Dendritic cell treated with granulocyte-macrophage colony-stimulating factor and Interleukin-4, amounts not matched to agents 40 ng/mL and 50 ng/mL, for 4 days (primary cell): ENCODE measurements around the gene GNAQ.
"Not testable (repeated sequence)": the region's sequence is repeated elsewhere in the genome, so short reads cannot be mapped to it uniquely, and the experiment has no call there.

Experiments used
- H3K27ac Mint-ChIP-seq: one replicate; pipeline ENCODE4 v1.8.0; 2022; ENCODE audit warnings: mild to moderate bottlenecking, mixed read lengths
- H3K27me3 Mint-ChIP-seq: one replicate; pipeline ENCODE4 v1.8.0; 2022; ENCODE audit warnings: mild to moderate bottlenecking, mixed read lengths
- H3K36me3 Mint-ChIP-seq: one replicate; pipeline ENCODE4 v1.8.0; 2022; ENCODE audit warnings: low read depth, mixed read lengths
- H3K4me1 Mint-ChIP-seq: one replicate; pipeline ENCODE4 v1.8.0; 2022; ENCODE audit warnings: low read depth, mixed read lengths
- H3K4me3 Mint-ChIP-seq: one replicate; pipeline ENCODE4 v1.8.0; 2022; ENCODE audit warnings: mild to moderate bottlenecking, moderate library complexity, mixed read lengths
- H3K9me3 Mint-ChIP-seq: one replicate; pipeline ENCODE4 v1.8.0; 2022; ENCODE audit warnings: mixed read lengths
- intact Hi-C: fragments of 100-400 bp; cut with micrococcal nuclease; formaldehyde crosslinking; loops from one replicate; pipeline ENCODE4 v1.15.0; 2022

The GNAQ gene

GRCh38 chr9:77864211-77864889 lies 167.3 kb downstream of the GNAQ start:
- Mint-ChIP-seq H3K4me1 (peaks cover 36% of the 10 kb centered on the region), H3K36me3 (peaks cover 58% of the 10 kb centered on the region), H3K27me3 (no peaks in the 10 kb centered on the region), H3K27ac (peak overlapping the region; percentile 47), H3K4me3 (no peak overlapping the region), H3K9me3 (peaks cover 12% of the 10 kb centered on the region)
- intact Hi-C loops: loop anchor here (5.0 kb wide), 2 partner anchors 168 to 258 kb away; partner anchors contain the start of gene GNAQ

GRCh38 chr9:77863638-77864037 lies 168.0 kb downstream of the GNAQ start:
- not testable (repeated sequence) for H3K27me3 Mint-ChIP-seq, H3K4me3 Mint-ChIP-seq
- intact Hi-C loops: loop anchor here (5.0 kb wide), 2 partner anchors 169 to 259 kb away; partner anchors contain the start of gene GNAQ
- Mint-ChIP-seq H3K4me1 (peaks cover 38% of the 10 kb centered on the region), H3K27ac (peak overlapping the region; percentile 47), H3K36me3 (peaks cover 61% of the 10 kb centered on the region), H3K9me3 (peaks cover 12% of the 10 kb centered on the region)

- intact Hi-C loops: loop anchor here (5.0 kb wide), 2 partner anchors 171 to 261 kb away; partner anchors contain the start of gene GNAQ
- Mint-ChIP-seq H3K9me3 (peaks cover 12% of the 10 kb centered on the region), H3K4me1 (peaks cover 48% of the 10 kb centered on the region), H3K36me3 (peaks cover 65% of the 10 kb centered on the region)
- H3K4me3 Mint-ChIP-seq, H3K27me3 Mint-ChIP-seq, H3K27ac Mint-ChIP-seq: not testable (repeated sequence)
Observed at GRCh38 chr9:77860953-77861352, 170.7 kb downstream of the GNAQ start.

DNA sequence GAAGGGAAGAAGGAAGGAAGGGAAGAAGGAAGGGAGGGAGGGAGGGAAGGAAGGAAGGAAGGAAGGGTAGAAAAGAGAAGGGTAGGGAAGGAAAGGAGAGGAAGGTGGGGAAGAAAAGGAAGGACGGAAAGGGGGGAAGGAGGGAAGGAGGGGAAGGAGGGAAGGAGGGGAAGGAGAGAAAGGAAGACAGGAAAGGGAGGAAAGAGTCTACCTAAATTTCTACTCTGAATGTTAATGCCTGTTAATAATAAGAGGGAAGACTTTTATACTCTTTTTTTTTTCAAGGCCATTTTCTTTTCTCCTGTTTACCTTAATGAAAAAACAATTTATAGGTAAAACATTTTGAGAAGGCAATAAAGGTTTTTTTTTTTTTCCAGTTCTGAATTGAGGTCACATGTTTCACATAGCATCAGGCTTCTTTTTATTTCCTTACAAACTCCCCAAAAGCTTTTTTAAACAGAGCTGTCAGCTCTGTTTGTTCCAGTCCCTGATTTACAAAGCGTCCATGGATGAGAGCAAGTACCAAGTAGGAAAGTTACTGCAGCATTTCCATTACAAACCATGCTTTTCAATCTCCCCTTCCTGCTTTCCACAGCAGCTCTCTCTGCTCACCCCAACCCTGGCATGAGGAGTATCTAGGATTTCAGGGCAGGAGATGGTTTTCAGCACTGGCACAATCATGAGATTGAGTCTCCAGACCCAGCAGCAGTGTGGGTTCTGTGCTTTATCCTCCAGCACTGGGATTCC lies 173.9 kb downstream of the GNAQ start:
- H3K4me1 Mint-ChIP-seq: peaks cover 35% of the 10 kb centered on the region
- intact Hi-C loops: no loop called here
- H3K36me3 Mint-ChIP-seq: peaks cover 36% of the 10 kb centered on the region
- H3K27ac Mint-ChIP-seq: no peak overlapping the region
- H3K4me3 Mint-ChIP-seq: no peak overlapping the region
- H3K27me3 Mint-ChIP-seq: no peaks in the 10 kb centered on the region
- no peaks in the 10 kb centered on the region for H3K9me3 Mint-ChIP-seq

DNA sequence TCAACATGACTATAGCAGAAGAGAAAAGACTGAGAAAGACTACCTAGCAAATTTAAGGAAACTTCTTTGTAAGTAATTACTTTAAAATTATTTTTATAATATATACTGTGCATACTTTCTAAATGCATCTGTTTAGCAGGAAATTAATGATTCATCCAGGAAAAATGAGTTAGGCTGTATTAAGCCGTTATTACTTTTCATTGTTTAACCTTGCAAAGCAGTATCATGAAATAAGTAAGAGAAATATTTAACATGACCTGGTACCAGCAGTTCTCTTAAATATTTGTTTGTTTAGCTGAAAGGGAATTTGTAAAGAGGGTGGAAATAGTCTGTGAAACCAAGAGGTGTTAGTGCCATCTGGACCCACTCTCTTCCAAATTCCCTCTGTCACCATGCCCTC lies 175.0 kb downstream of the GNAQ start:
- peaks cover 28% of the 10 kb centered on the region for H3K36me3 Mint-ChIP-seq
- H3K9me3 Mint-ChIP-seq: no peaks in the 10 kb centered on the region
- H3K4me3 Mint-ChIP-seq: no peak overlapping the region
- H3K27me3 Mint-ChIP-seq: no peaks in the 10 kb centered on the region
- H3K27ac Mint-ChIP-seq: no peak overlapping the region
- intact Hi-C loops: no loop called here
- peaks cover 35% of the 10 kb centered on the region for H3K4me1 Mint-ChIP-seq

- peaks cover 35% of the 10 kb centered on the region for H3K4me1 Mint-ChIP-seq
- no peaks in the 10 kb centered on the region for H3K9me3 Mint-ChIP-seq
- H3K27me3 Mint-ChIP-seq: no peaks in the 10 kb centered on the region
- intact Hi-C loops: no loop called here
- peaks cover 13% of the 10 kb centered on the region for H3K36me3 Mint-ChIP-seq
- H3K27ac Mint-ChIP-seq: no peak overlapping the region
- H3K4me3 Mint-ChIP-seq: no peak overlapping the region
Observed at GRCh38 chr9:77854916-77855311, 176.7 kb downstream of the GNAQ start.

DNA sequence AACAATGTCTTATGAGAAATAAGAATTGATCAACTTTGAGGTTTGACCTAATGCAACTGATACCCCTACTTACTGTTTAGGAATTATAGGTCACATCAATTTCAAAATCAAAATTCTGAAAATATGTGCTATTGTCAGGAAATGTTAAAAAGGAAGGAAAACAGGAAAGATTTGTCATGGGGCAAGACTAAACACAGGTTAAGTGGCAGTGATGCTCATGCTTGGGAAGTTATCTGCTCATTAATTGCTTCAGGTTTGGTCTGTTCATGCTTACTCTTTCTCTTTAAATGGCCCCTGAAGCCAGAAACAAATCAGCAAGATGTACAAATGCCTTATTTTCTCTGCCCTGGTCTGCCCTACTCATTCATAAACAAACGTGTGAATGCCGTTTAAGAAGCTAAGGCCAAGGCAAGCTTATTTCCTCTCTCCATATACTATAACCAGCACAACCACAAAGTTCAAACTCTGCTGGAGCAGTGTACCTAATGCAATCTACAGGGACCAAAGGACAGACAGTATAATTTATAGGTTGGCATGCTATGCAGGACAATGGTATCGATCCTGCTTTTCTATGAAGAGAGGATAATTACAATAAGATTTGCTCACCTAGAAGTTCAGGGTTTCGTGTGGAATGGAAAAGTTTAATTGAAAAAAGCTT lies 177.2 kb downstream of the GNAQ start:
- H3K4me3 Mint-ChIP-seq: no peak overlapping the region
- intact Hi-C loops: no loop called here
- no peaks in the 10 kb centered on the region for H3K9me3 Mint-ChIP-seq

DNA sequence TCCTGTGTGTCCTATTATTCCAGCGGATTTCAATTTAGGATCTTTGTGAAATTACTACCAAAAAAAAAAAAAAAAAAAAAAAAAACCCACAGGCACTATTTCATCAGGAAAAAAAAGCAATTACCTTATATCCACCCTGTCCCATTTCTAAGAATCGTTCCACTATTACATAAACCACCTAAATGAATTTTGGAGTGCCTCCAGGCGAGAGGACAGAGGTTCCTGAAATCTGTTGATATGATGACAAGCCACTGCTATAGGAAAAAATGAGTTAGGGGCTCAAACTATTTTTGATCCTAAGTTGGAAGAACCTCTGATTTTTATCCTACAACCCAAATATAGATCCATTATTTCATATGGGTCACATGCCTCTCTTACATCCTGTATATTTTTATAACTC lies 177.9 kb downstream of the GNAQ start:
- Mint-ChIP-seq H3K36me3 (peaks cover 8% of the 10 kb centered on the region), H3K4me1 (peaks cover 32% of the 10 kb centered on the region), H3K4me3 (no peak overlapping the region), H3K27ac (no peak overlapping the region), H3K9me3 (no peaks in the 10 kb centered on the region), H3K27me3 (no peaks in the 10 kb centered on the region)
- intact Hi-C loops: no loop called here

More for the DNA sequence above, 177.2 kb downstream of the GNAQ start:
- peaks cover 13% of the 10 kb centered on the region for H3K36me3 Mint-ChIP-seq
- peaks cover 35% of the 10 kb centered on the region for H3K4me1 Mint-ChIP-seq
- no peaks in the 10 kb centered on the region for H3K27me3 Mint-ChIP-seq
- H3K27ac Mint-ChIP-seq: no peak overlapping the region

- H3K27ac Mint-ChIP-seq: no peak overlapping the region
- H3K4me3 Mint-ChIP-seq: no peak overlapping the region
- no peaks in the 10 kb centered on the region for H3K9me3 Mint-ChIP-seq
- no peaks in the 10 kb centered on the region for H3K27me3 Mint-ChIP-seq
- intact Hi-C loops: no loop called here
- no peaks in the 10 kb centered on the region for H3K36me3 Mint-ChIP-seq
- peaks cover 17% of the 10 kb centered on the region for H3K4me1 Mint-ChIP-seq
Observed at GRCh38 chr9:77851882-77852595, 179.6 kb downstream of the GNAQ start.

DNA sequence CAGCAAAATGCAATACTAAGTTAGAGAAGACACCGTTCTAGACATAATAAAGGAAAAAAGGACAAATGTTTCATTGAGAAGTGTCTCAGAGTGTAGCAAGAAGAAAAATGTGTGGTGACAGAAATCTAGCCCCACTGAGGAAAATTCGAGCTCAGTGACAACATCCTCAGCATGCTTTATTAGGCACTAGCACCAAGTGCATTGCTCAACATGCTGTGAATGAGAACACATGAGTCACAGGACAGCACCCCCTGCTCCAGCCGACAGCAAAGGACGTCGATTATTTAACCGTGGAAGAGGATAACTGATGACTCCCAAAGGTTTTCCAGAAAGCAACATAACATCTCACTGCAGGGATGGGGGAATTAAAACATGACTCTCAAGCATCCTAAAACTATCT lies 182.7 kb downstream of the GNAQ start:
- Mint-ChIP-seq H3K9me3 (no peaks in the 10 kb centered on the region), H3K36me3 (peaks cover 5% of the 10 kb centered on the region), H3K4me3 (no peak overlapping the region), H3K27ac (peak overlapping the region; percentile 13), H3K27me3 (no peaks in the 10 kb centered on the region), H3K4me1 (peaks cover 2% of the 10 kb centered on the region)
- intact Hi-C loops: no loop called here

DNA sequence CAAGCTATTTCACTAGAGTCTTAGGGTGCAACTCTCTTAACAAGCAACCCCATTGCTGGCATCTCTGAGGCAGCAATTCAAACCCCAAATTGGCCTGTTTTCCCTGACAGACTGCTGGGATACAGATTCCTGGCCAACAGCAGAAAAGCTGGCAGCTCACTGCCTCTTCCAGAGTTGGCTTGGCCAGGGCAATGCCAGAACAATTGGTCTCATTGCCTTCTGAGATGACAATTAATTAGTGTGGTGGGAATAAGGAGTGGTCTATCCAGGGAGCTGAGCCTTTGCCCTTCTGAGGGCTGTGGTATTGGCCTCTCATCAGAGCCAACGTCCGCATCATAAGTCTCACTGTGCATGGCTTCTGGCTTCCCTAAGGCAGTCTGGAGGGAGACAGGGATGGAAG lies 183.2 kb downstream of the GNAQ start:
- Mint-ChIP-seq H3K4me3 (no peak overlapping the region), H3K9me3 (no peaks in the 10 kb centered on the region), H3K27ac (peak overlapping the region; percentile 13), H3K36me3 (peaks cover 5% of the 10 kb centered on the region), H3K27me3 (no peaks in the 10 kb centered on the region), H3K4me1 (peaks cover 7% of the 10 kb centered on the region)
- intact Hi-C loops: no loop called here

DNA sequence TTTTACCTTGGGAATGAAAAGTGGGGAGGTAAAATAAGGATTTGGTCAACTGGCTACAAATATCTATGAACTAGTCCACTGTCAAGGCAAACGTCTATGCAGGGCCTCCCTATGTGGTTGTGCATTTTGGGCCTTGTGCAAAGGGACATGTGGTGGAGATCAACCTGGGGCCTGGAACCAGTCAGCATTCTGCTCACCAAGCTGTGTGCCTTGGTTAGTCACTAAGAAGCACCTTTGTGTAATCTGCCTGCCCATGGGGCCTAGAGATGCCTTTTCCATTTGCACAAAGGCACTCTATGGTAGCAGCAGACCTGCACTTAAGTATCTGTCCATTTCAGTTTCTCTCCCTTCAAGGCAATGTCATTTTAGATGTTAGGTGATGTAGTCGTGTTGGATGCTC lies 184.0 kb downstream of the GNAQ start:
- peaks cover 5% of the 10 kb centered on the region for H3K36me3 Mint-ChIP-seq
- no peaks in the 10 kb centered on the region for H3K9me3 Mint-ChIP-seq
- H3K4me3 Mint-ChIP-seq: no peak overlapping the region
- peaks cover 14% of the 10 kb centered on the region for H3K4me1 Mint-ChIP-seq
- peak overlapping the region; percentile 46 for H3K27ac Mint-ChIP-seq
- no peaks in the 10 kb centered on the region for H3K27me3 Mint-ChIP-seq
- intact Hi-C loops: no loop called here

- Mint-ChIP-seq H3K36me3 (peaks cover 5% of the 10 kb centered on the region), H3K27me3 (no peaks in the 10 kb centered on the region), H3K9me3 (no peaks in the 10 kb centered on the region), H3K4me1 (peaks cover 20% of the 10 kb centered on the region), H3K4me3 (no peak overlapping the region), H3K27ac (peak overlapping the region; percentile 46)
- intact Hi-C loops: no loop called here
Observed at GRCh38 chr9:77847059-77847499, 184.5 kb downstream of the GNAQ start.
